Measurements from ENCODE around the gene RFXANK. TPM values are rescaled to one million over a fixed set of nuclear protein-coding genes. Genes with fewer than 3 reads are reported as not detected.

RFXANK gene
- total and polyA plus RNA-seq, 9 of the 15 experiments (the other 6 are each of a cell fraction or from before 2014, with no cell fraction given): 68.6 to 181 (median 150) TPM

GRCh38 chr19:19207637-19208572, 15.8 kb downstream of the RFXANK start (continued):
- no peak for TF ChIP-seq TFAP4 (CRISPR knock-in tag; IDR thresholded peaks at IDR 0.05; ENCODE audit: borderline replicate concordance)
- no peak for TF ChIP-seq SIRT6 (IDR thresholded peaks at IDR 0.05; ENCODE audit: low read depth, low read length)
- no peak for TF ChIP-seq MAFK (IDR thresholded peaks at IDR 0.05; ENCODE audit: low read length)
- no peak for TF ChIP-seq TSHZ1 (CRISPR knock-in tag; IDR thresholded peaks at IDR 0.05)

All from K562 (cell line).